Measurements from ENCODE around the gene IFT25.

Gene IFT25

GRCh38 chr1:53956308-53957168 lies 11.0 kb upstream of the IFT25 start:
- no peak for DNase-seq (ENCODE audit: low spot score)

- no peak for DNase-seq (ENCODE audit: low spot score)
These were observed 8.6 kb upstream of the IFT25 start for GRCh38 chr1:53954128-53954527.

- DNase-seq (ENCODE audit: low spot score): no peak
These were observed 6.2 kb upstream of the IFT25 start for GRCh38 chr1:53951697-53952096.

GRCh38 chr1:53949023-53949990 lies 3.8 kb upstream of the IFT25 start:
- peak; percentile 13 for DNase-seq (ENCODE audit: low spot score)

GRCh38 chr1:53948291-53948690 lies 2.8 kb upstream of the IFT25 start:
- no peak for DNase-seq (ENCODE audit: low spot score)

GRCh38 chr1:53947172-53947907 lies 1.8 kb upstream of the IFT25 start:
- DNase-seq (ENCODE audit: low spot score): no peak

GRCh38 chr1:53946252-53947171 lies 1.0 kb upstream of the IFT25 start, which contains the start of gene LRRC42:
LRRC42 (plus strand) TSS chr1:53946350; CDS start chr1:53952000, 5,650 bp downstream.
- DNase-seq (ENCODE audit: low spot score): peak; percentile 75

GRCh38 chr1:53945183-53945432 lies 391 bp downstream of the IFT25 start:
- DNase-seq (ENCODE audit: low spot score): peak; percentile 10

GRCh38 chr1:53944469-53945182 lies 873 bp downstream of the IFT25 start:
- no peak for DNase-seq (ENCODE audit: low spot score)

- DNase-seq (ENCODE audit: low spot score): no peak
These were observed 1.9 kb downstream of the IFT25 start for GRCh38 chr1:53943490-53944043.

- no peak for DNase-seq (ENCODE audit: low spot score)
These were observed 2.4 kb downstream of the IFT25 start for GRCh38 chr1:53943090-53943489.

GRCh38 chr1:53942127-53942957 lies 3.2 kb downstream of the IFT25 start:
- DNase-seq (ENCODE audit: low spot score): no peak

- no peak for DNase-seq (ENCODE audit: low spot score)
These were observed 7.2 kb downstream of the IFT25 start for GRCh38 chr1:53938136-53938830.

- no peak for DNase-seq (ENCODE audit: low spot score)
These were observed 9.1 kb downstream of the IFT25 start for GRCh38 chr1:53936430-53936829.

GRCh38 chr1:53934170-53934765 lies 11.2 kb downstream of the IFT25 start:
- DNase-seq (ENCODE audit: low spot score): no peak

GRCh38 chr1:53931523-53931922 lies 14.0 kb downstream of the IFT25 start:
- no peak for DNase-seq (ENCODE audit: low spot score)

GRCh38 chr1:53930932-53931331 lies 14.6 kb downstream of the IFT25 start:
- DNase-seq (ENCODE audit: low spot score): no peak

GRCh38 chr1:53929246-53929960 lies 16.1 kb downstream of the IFT25 start:
- no peak for DNase-seq (ENCODE audit: low spot score)
